SU-DHL-6 (cell line): ENCODE measurements around the gene ZNF831.

ENCODE experiments used
- H2AFZ ChIP-seq: fragments of 200-600 bp; sonication (generic); 2 replicates; pipeline ENCODE4 v1.6.1; 2014; ENCODE audit warnings: low read depth, mild to moderate bottlenecking, moderate library complexity, mixed read lengths, antibody characterized with exemption, low read length; ENCODE audit not compliant: severe bottlenecking
- H3F3A ChIP-seq: fragments of 200-600 bp; shearing (Covaris generic); 2 replicates; pipeline ENCODE4 v1.6.0; 2016; ENCODE audit warnings: antibody characterized with exemption, mild to moderate bottlenecking; ENCODE audit not compliant: insufficient read depth
- H3K27ac ChIP-seq: fragments of 200-600 bp; sonication (generic); 2 replicates; pipeline ENCODE4 v1.5.1; 2016; ENCODE audit warnings: low read depth, mild to moderate bottlenecking, low read length, moderate library complexity, mixed read lengths
- H3K27me3 ChIP-seq: fragments of 200-600 bp; sonication (generic), shearing (Covaris generic); 2 replicates; pipeline ENCODE4 v1.6.0; 2014; ENCODE audit warnings: mild to moderate bottlenecking, low read length
- H3K36me3 ChIP-seq: fragments of 200-600 bp; sonication (generic); 2 replicates; pipeline ENCODE4 v1.6.1; 2014; ENCODE audit warnings: mild to moderate bottlenecking, low read length, mixed read lengths
- H3K4me2 ChIP-seq: fragments of 300-600, 200-600 bp; shearing (Covaris generic), sonication (generic); 2 replicates; pipeline ENCODE4 v1.6.0; 2014; ENCODE audit warnings: low read length, low read depth, mild to moderate bottlenecking; ENCODE audit not compliant: poor library complexity, severe bottlenecking
- H3K4me3 ChIP-seq: fragments of 200-600 bp; sonication (generic); 2 replicates; pipeline ENCODE4 v1.5.1; 2014; ENCODE audit warnings: antibody characterized with exemption, low read length, mild to moderate bottlenecking, mixed read lengths; ENCODE audit not compliant: insufficient read depth, poor library complexity, severe bottlenecking
- H3K79me2 ChIP-seq: fragments of 200-600 bp; sonication (generic); 2 replicates; pipeline ENCODE4 v1.6.1; 2014; ENCODE audit warnings: mild to moderate bottlenecking, low read length, moderate library complexity; ENCODE audit not compliant: insufficient read depth
- H3K9ac ChIP-seq: fragments of 200-600 bp; sonication (generic); 2 replicates; pipeline ENCODE4 v1.7.0; 2014; ENCODE audit warnings: mild to moderate bottlenecking, low read length
- H3K9me2 ChIP-seq: fragments of 200-600 bp; sonication (generic); replicated peaks from 2 replicates; pipeline ENCODE4 v1.6.1; 2014; ENCODE audit warnings: low read length; ENCODE audit not compliant: insufficient read depth
- H3K9me3 ChIP-seq: fragments of 200-600 bp; sonication (generic); 2 replicates; pipeline ENCODE4 v1.6.1; 2014; ENCODE audit warnings: low read length, mixed read lengths; ENCODE audit not compliant: insufficient read depth
- H4K20me1 ChIP-seq: fragments of 200-600 bp; sonication (generic); 2 replicates; pipeline ENCODE4 v1.6.1; 2014; ENCODE audit warnings: low read depth, mild to moderate bottlenecking, antibody characterized with exemption, low read length, moderate library complexity, mixed read lengths
- EZH2phosphoT487 ChIP-seq: fragments of 200-600 bp; sonication (generic), shearing (Covaris generic); conservative IDR thresholded peaks from 2 replicates; pipeline ENCODE4 v1.6.1; 2018; ENCODE audit warnings: mild to moderate bottlenecking, antibody characterized with exemption, low read length, moderate library complexity, mixed read lengths
- TF ChIP-seq, protein P1 (sequence below): fragments of 200-600 bp; sonication (generic); IDR thresholded peaks from one replicate; pipeline ENCODE4 v1.5.1; 2017; ENCODE audit warnings: antibody characterized with exemption, mild to moderate bottlenecking, low read length, moderate library complexity; ENCODE audit not compliant: insufficient read depth, poor library complexity, severe bottlenecking

ZNF831 gene

DNA sequence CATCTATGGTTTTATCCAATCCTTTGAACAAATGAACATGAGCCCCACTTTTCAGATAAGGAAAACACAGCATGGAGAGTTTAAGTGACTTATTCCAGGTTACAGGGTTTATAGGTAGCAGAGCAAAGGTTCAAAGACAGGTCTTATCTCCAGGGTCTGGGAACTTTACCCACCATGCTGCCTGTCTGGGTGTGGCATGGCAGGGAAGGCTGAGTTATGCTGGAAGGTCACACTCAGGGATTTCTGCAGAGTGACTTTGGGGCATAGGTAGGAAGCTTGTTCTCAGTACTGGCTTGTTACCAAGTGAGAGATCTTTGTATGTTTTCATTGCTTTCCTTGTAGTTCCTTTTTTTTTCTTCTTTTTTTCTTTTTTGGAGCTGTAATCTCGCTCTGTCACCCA lies 1.8 kb downstream of the ZNF831 start:
- no peak overlapping the region for H3K4me3 ChIP-seq

DNA sequence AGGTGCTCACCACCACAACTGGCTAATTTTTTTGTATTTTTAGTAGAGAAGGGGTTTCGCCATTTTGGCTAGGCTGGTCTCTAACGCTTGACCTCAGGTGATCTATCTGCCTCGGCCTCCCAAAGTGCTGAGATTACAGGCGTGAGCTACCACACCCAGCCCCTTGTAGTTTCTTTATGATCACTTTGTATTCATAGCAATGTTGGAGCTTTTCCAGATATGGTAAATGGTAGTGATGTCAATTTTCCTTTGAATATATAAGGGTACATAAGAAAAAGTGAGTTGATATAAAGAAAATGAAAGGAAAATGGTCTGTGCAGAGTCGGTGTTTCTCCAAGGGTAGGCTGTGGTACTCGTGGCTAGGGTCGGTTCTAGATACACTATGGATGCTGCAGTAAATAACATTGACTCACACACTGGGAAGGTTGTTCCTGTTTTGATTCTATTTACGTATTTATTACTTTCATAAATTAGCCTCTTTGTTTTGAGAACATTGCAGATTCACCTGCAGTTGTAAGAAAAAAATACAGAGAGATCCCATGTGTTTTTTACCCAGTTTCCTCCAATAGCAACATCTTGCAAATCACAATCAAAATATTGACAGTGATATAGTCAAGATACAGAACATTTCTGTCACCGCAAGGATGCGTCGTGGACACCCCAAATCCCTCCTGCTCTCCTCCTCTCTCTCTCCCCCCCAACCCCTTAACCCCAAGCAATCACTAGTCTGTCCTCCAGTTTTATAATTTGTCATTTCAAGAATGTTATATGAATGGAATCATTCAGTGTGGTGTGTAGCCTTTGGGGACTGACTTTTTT lies 2.5 kb downstream of the ZNF831 start:
- H3K9me3 ChIP-seq, result no peaks in the 10 kb centered on the region
- H3K27me3 ChIP-seq, result no peaks in the 10 kb centered on the region
- peak overlapping the region; percentile 86 for H3K4me2 ChIP-seq
- no peaks in the 10 kb centered on the region for H3F3A ChIP-seq
- H3K36me3 ChIP-seq, result no peaks in the 10 kb centered on the region
- no peaks in the 10 kb centered on the region for H4K20me1 ChIP-seq
- no peak for TF ChIP-seq EZH2phosphoT487
- TF ChIP-seq, protein P1, sequence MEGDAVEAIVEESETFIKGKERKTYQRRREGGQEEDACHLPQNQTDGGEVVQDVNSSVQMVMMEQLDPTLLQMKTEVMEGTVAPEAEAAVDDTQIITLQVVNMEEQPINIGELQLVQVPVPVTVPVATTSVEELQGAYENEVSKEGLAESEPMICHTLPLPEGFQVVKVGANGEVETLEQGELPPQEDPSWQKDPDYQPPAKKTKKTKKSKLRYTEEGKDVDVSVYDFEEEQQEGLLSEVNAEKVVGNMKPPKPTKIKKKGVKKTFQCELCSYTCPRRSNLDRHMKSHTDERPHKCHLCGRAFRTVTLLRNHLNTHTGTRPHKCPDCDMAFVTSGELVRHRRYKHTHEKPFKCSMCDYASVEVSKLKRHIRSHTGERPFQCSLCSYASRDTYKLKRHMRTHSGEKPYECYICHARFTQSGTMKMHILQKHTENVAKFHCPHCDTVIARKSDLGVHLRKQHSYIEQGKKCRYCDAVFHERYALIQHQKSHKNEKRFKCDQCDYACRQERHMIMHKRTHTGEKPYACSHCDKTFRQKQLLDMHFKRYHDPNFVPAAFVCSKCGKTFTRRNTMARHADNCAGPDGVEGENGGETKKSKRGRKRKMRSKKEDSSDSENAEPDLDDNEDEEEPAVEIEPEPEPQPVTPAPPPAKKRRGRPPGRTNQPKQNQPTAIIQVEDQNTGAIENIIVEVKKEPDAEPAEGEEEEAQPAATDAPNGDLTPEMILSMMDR, result no peak
- H2AFZ ChIP-seq, result peak overlapping the region; percentile 27
- no peak overlapping the region for H3K27ac ChIP-seq
- H3K9ac ChIP-seq, result no peak overlapping the region
- H3K79me2 ChIP-seq, result no peaks in the 10 kb centered on the region
- no peaks in the 10 kb centered on the region for H3K9me2 ChIP-seq
- H3K4me3 ChIP-seq, result no peak overlapping the region

More for the DNA sequence above, 1.8 kb downstream of the ZNF831 start:
- Histone ChIP-seq H3K9ac (no peak overlapping the region), H3F3A (no peaks in the 10 kb centered on the region), H3K27ac (no peak overlapping the region), H3K36me3 (no peaks in the 10 kb centered on the region), H4K20me1 (no peaks in the 10 kb centered on the region), H3K9me3 (no peaks in the 10 kb centered on the region), H3K79me2 (no peaks in the 10 kb centered on the region), H3K4me2 (peak overlapping the region; percentile 86), H3K27me3 (no peaks in the 10 kb centered on the region), H3K9me2 (no peaks in the 10 kb centered on the region), H2AFZ (peak overlapping the region; percentile 27)
- no peak for TF ChIP-seq EZH2phosphoT487
- TF ChIP-seq, protein P1, result no peak

DNA sequence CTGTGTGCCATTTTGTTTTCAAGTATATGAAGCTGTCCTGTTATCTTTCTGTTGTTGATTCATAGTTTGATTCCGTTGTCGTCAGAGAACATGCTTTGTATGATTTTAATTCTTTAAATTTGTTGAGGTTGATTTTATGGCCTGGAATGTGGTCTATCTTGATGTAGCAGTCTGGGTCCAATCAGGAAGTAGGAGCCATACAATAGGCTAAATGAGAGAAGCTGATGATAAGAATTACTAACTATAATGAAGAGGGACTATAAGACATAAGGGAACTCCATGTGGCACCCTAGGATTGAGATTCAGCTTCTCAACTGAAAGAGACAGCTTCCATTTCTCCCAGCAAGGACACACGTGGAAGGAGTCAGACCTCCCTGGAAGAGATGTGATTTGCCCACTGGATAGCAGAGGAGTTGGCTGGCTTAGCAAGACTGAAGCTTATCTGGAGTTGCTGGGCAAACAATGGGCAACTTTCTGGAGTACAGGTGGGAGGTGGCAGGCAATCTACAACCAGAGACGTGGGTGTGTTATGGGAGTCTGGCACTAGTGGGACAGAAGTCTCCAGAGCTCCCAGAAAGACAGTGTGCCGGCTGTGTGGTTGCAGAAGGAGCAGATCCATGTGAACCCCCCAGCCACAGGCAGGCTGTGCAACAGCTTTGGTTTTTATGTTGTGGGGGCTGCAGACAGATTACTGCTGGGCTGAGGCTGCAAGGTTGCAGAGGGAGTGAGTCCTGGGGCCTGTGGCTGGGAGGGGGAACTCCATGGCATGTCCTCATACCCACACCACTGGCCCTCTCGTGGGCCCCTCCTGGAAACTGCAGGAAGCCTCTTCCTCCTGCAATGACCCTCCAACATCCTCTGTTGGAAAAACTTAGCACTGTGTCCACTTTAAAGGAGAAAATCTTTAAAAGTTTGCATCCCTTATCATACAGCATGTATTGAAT lies 7.1 kb downstream of the ZNF831 start:
- Histone ChIP-seq H3K27me3 (no peaks in the 10 kb centered on the region), H3K9ac (no peak overlapping the region), H2AFZ (no peak overlapping the region), H3K9me3 (no peaks in the 10 kb centered on the region), H3K4me2 (no peak overlapping the region), H3K4me3 (no peak overlapping the region), H3F3A (no peaks in the 10 kb centered on the region), H4K20me1 (no peaks in the 10 kb centered on the region), H3K36me3 (no peaks in the 10 kb centered on the region), H3K9me2 (no peaks in the 10 kb centered on the region), H3K79me2 (no peaks in the 10 kb centered on the region), H3K27ac (no peak overlapping the region)
- TF ChIP-seq, protein P1, result no peak
- no peak for TF ChIP-seq EZH2phosphoT487
